PC-3 (cell line): ENCODE measurements around the gene UPB1. TPM values are rescaled to one million over a fixed set of nuclear protein-coding genes. Genes with fewer than 3 reads are reported as not detected.

Experiments
- ATAC-seq: fragments of 200-7000 bp; cut with Tn5 transposase; 2 replicates; pipeline ENCODE4 v1.9.1; 2020; ENCODE audit warnings: mild to moderate bottlenecking, moderate library complexity
- BruUV-seq: library from RNA; stranded (reverse); fragments of 400-500 nt; replicated peaks from 2 replicates; lab custom pipeline; 2021; lab: Mats Ljungman, UMichigan
- CTCF ChIA-PET: fragments of 300-600 bp; sonication (Branson Sonifier 250); formaldehyde crosslinking; loops from one replicate; lab custom pipeline; 2022; ENCODE audit warnings: antibody characterized with exemption; lab: Charles Lee
- POLR2A ChIA-PET: fragments of 300-600 bp; sonication (Branson Sonifier 250); formaldehyde crosslinking; loops from one replicate; lab custom pipeline; 2022; ENCODE audit warnings: antibody characterized with exemption; ENCODE audit not compliant: unreplicated experiment; lab: Charles Lee
- DNase-seq: peaks from one replicate; pipeline ENCODE4 v3.0.0-alpha.2; 2015
- H2AFZ ChIP-seq: fragments of 300-600 bp; sonication (generic); 2 replicates; pipeline ENCODE4 v1.6.0; 2016; ENCODE audit warnings: antibody characterized with exemption, low read length
- H3F3A ChIP-seq: fragments of 300-600 bp; sonication (generic); one replicate; pipeline ENCODE4 v1.6.0; 2017; ENCODE audit warnings: antibody characterized with exemption, low read length, control low read depth, mild to moderate bottlenecking; ENCODE audit not compliant: unreplicated experiment
- H3K27ac ChIP-seq: fragments of 300-600 bp; sonication (generic); 2 replicates; pipeline ENCODE4 v1.5.1; 2016; ENCODE audit warnings: mild to moderate bottlenecking, low read length
- H3K27me3 ChIP-seq: fragments of 300-600 bp; sonication (generic); 2 replicates; pipeline ENCODE4 v1.6.1; 2016; ENCODE audit warnings: low read length, mixed read lengths
- H3K36me3 ChIP-seq: fragments of 300-600 bp; sonication (generic); 2 replicates; pipeline ENCODE4 v1.6.1; 2016; ENCODE audit warnings: low read depth, mixed run types, low read length, mixed read lengths
- H3K4me1 ChIP-seq: fragments of 300-600 bp; sonication (generic); 2 replicates; pipeline ENCODE4 v1.5.1; 2016; ENCODE audit warnings: low read length; ENCODE audit not compliant: insufficient read depth
- H3K4me2 ChIP-seq: fragments of 300-600 bp; sonication (generic); 2 replicates; pipeline ENCODE4 v1.6.0; 2016; ENCODE audit warnings: low read length
- H3K4me3 ChIP-seq: fragments of 300-600 bp; sonication (generic); 2 replicates; pipeline ENCODE4 v1.5.1; 2016; ENCODE audit warnings: mild to moderate bottlenecking, low read length, mixed read lengths
- H3K79me2 ChIP-seq: fragments of 300-600 bp; sonication (generic); 2 replicates; pipeline ENCODE4 v1.6.1; 2017; ENCODE audit warnings: low read length, mixed read lengths
- H3K9ac ChIP-seq: fragments of 300-600 bp; sonication (generic); 2 replicates; pipeline ENCODE4 v1.6.0; 2016; ENCODE audit warnings: mild to moderate bottlenecking, low read length
- H3K9me2 ChIP-seq: fragments of 300-600 bp; sonication (generic); replicated peaks from 2 replicates; pipeline ENCODE4 v1.6.1; 2016; ENCODE audit warnings: mixed run types, low read length, mixed read lengths
- H3K9me3 ChIP-seq: fragments of 300-600 bp; sonication (generic); 2 replicates; pipeline ENCODE4 v1.6.1; 2016; ENCODE audit warnings: low read length, mixed read lengths
- H4K20me1 ChIP-seq: fragments of 300-600 bp; sonication (generic); 2 replicates; pipeline ENCODE4 v1.6.1; 2016; ENCODE audit warnings: low read length, mixed read lengths
- EZH2 ChIP-seq: fragments of 300-600 bp; sonication (generic); IDR thresholded peaks from one replicate; pipeline ENCODE4 v1.6.1; 2017; ENCODE audit warnings: antibody characterized with exemption, mild to moderate bottlenecking, low read length; ENCODE audit not compliant: unreplicated experiment
- EZH2phosphoT487 ChIP-seq: fragments of 300-600 bp; sonication (generic); IDR thresholded peaks from 2 replicates; pipeline ENCODE4 v1.6.1; 2018; ENCODE audit warnings: mild to moderate bottlenecking, antibody characterized with exemption, low read length, borderline replicate concordance
- intact Hi-C: fragments of 100-400 bp; cut with micrococcal nuclease; formaldehyde crosslinking; loops from 2 replicates; pipeline ENCODE4 v1.9.0; 2023
- total RNA-seq: library from RNA; depleted of rRNA; stranded (reverse); fragments of >200 nt; gene quantifications from 2 replicates; pipeline ENCODE4 v1.2.3, GENCODE V29; 2014
- TF ChIP-seq, protein P1 (sequence below): fragments of 300-600 bp; sonication (generic); conservative IDR thresholded peaks from 2 replicates; pipeline ENCODE4 v1.5.1; 2017; ENCODE audit warnings: antibody characterized with exemption, low read depth, mild to moderate bottlenecking, low read length

Gene UPB1
- total RNA-seq, 1 experiment from 2014 or later = 0.29 TPM

DNA sequence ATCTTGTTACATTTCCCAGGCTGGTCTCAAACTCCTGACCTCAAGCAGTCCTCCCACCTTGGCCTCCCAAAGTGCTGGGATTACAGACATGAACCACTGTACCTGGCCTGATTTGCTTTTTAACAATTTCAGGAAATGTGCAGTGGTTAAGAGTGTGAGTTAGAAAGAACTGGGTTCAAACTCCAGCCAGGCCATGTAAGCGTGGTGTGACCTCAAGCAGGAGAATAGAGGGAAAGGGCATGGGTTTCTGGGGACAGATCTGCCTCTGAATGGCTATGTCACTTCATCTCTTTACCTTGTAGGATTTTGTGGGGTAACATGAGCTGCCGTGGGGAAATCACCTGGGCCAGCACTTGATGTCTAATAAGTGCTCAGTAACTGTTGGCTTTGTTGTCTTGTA, 69.9 kb downstream of the UPB1 start:
- CTCF ChIA-PET = no interaction called here
- Histone ChIP-seq H2AFZ (no peak overlapping the region), H3K9ac (no peak overlapping the region), H3K27ac (no peak overlapping the region), H3F3A (no peaks in the 10 kb centered on the region), H4K20me1 (peaks cover 37% of the 10 kb centered on the region; the same call in 1 of the 2 replicates), H3K4me1 (no peaks in the 10 kb centered on the region), H3K27me3 (no peaks in the 10 kb centered on the region), H3K36me3 (peaks cover 25% of the 10 kb centered on the region), H3K9me2 (no peaks in the 10 kb centered on the region), H3K9me3 (no peaks in the 10 kb centered on the region), H3K4me3 (no peak overlapping the region), H3K4me2 (no peak overlapping the region), H3K79me2 (peaks cover 71% of the 10 kb centered on the region)
- POLR2A ChIA-PET = no interaction called here
- no TSS peak for BruUV-seq
- intact Hi-C loops = no loop called here
- TF ChIP-seq EZH2 (no peak), EZH2phosphoT487 (no peak)
- TF ChIP-seq, protein P1, sequence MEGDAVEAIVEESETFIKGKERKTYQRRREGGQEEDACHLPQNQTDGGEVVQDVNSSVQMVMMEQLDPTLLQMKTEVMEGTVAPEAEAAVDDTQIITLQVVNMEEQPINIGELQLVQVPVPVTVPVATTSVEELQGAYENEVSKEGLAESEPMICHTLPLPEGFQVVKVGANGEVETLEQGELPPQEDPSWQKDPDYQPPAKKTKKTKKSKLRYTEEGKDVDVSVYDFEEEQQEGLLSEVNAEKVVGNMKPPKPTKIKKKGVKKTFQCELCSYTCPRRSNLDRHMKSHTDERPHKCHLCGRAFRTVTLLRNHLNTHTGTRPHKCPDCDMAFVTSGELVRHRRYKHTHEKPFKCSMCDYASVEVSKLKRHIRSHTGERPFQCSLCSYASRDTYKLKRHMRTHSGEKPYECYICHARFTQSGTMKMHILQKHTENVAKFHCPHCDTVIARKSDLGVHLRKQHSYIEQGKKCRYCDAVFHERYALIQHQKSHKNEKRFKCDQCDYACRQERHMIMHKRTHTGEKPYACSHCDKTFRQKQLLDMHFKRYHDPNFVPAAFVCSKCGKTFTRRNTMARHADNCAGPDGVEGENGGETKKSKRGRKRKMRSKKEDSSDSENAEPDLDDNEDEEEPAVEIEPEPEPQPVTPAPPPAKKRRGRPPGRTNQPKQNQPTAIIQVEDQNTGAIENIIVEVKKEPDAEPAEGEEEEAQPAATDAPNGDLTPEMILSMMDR = no peak
- DNase-seq (no peak), ATAC-seq (no peak)

- peaks cover 25% of the 10 kb centered on the region; the same call in 1 of the 2 replicates for H3K36me3 ChIP-seq
- H3K27ac ChIP-seq = no peak overlapping the region
- intact Hi-C loops = no loop called here
- H4K20me1 ChIP-seq = peaks cover 34% of the 10 kb centered on the region; the same call in 1 of the 2 replicates
- H3K4me2 ChIP-seq = no peak overlapping the region
- H3K9ac ChIP-seq = no peak overlapping the region
- no peaks in the 10 kb centered on the region for H3K9me3 ChIP-seq
- ATAC-seq (no peak), DNase-seq (no peak)
- H3K79me2 ChIP-seq = peaks cover 57% of the 10 kb centered on the region
- TF ChIP-seq EZH2phosphoT487 (no peak), EZH2 (no peak)
- TF ChIP-seq, protein P1 = no peak
- no peak overlapping the region for H3K4me3 ChIP-seq
- ChIA-PET POLR2A (no interaction called here), CTCF (no interaction called here)
- BruUV-seq = no TSS peak
- no peaks in the 10 kb centered on the region for H3F3A ChIP-seq
- no peak overlapping the region for H2AFZ ChIP-seq
- no peaks in the 10 kb centered on the region for H3K27me3 ChIP-seq
- no peaks in the 10 kb centered on the region for H3K4me1 ChIP-seq
- no peaks in the 10 kb centered on the region for H3K9me2 ChIP-seq
These were observed 71.9 kb downstream of the UPB1 start for GRCh38 chr22:24566899-24567511.

- peaks cover 26% of the 10 kb centered on the region; the same call in 1 of the 2 replicates for H3K36me3 ChIP-seq
- H4K20me1 ChIP-seq = peaks cover 31% of the 10 kb centered on the region; the same call in 1 of the 2 replicates
- no peaks in the 10 kb centered on the region for H3K9me2 ChIP-seq
- no peak overlapping the region for H3K4me3 ChIP-seq
- H3K4me1 ChIP-seq = no peaks in the 10 kb centered on the region
- H2AFZ ChIP-seq = no peak overlapping the region
- POLR2A ChIA-PET = no interaction called here
- no peaks in the 10 kb centered on the region for H3K27me3 ChIP-seq
- peaks cover 50% of the 10 kb centered on the region for H3K79me2 ChIP-seq
- no peak overlapping the region for H3K27ac ChIP-seq
- no TSS peak for BruUV-seq
- no peak for DNase-seq
- no peak for ATAC-seq
- CTCF ChIA-PET = no interaction called here
- intact Hi-C loops = no loop called here
- TF ChIP-seq EZH2 (no peak), EZH2phosphoT487 (no peak)
- TF ChIP-seq, protein P1 = no peak
- no peak overlapping the region for H3K9ac ChIP-seq
- no peaks in the 10 kb centered on the region for H3F3A ChIP-seq
- no peaks in the 10 kb centered on the region for H3K9me3 ChIP-seq
- H3K4me2 ChIP-seq = no peak overlapping the region
These were observed 72.5 kb downstream of the UPB1 start for GRCh38 chr22:24567668-24568067.
